GM23248 (cell line): ENCODE data around the gene CNGA2.

Source experiments
- EZH2 ChIP-seq: fragments of 200-600 bp; sonication (generic); IDR thresholded peaks from 2 replicates; pipeline ENCODE4 v1.6.1; 2018; ENCODE audit warnings: antibody characterized with exemption, mild to moderate bottlenecking; ENCODE audit not compliant: insufficient read depth, poor library complexity, severe bottlenecking
- EZH2phosphoT487 ChIP-seq: fragments of 200-600 bp; sonication (generic); IDR thresholded peaks from 2 replicates; pipeline ENCODE4 v1.6.1; 2018; ENCODE audit warnings: antibody characterized with exemption, moderate library complexity, mild to moderate bottlenecking, low read depth; ENCODE audit not compliant: insufficient read depth

- TF ChIP-seq EZH2phosphoT487 (no peak), EZH2 (no peak)
These were observed 4.2 kb downstream of the CNGA2 start for GRCh38 chrX:151738751-151739150.
